Activated effector memory CD4-positive, alpha-beta T cell treated with Interleukin-2 at 50 U/mL for 16 hours (primary cell): Measurements from ENCODE around the gene NSUN4.
"Not testable (repeated sequence)": the region's sequence is repeated elsewhere in the genome, so short reads cannot be mapped to it uniquely, and the experiment has no call there.

ENCODE experiments used
- DNase-seq: peaks from one replicate; pipeline ENCODE4 v3.0.0-alpha.2; 2020

Gene NSUN4

GRCh38 chr1:46340404-46341221, at the start of gene NSUN4:
Gene NSUN4 (plus strand): TSS chr1:46340807. CDS start chr1:46340827, 20 bp downstream.
- peak; percentile 76 for DNase-seq

- no peak for DNase-seq
Observed at GRCh38 chr1:46295306-46295705, 45.3 kb upstream of the NSUN4 start.

GRCh38 chr1:46298387-46298786, 42.2 kb upstream of the NSUN4 start:
- DNase-seq: no peak

GRCh38 chr1:46300673-46301405, 39.8 kb upstream of the NSUN4 start:
- no peak for DNase-seq

GRCh38 chr1:46301406-46301807, 39.2 kb upstream of the NSUN4 start:
- DNase-seq: no peak

GRCh38 chr1:46301808-46302640, 38.6 kb upstream of the NSUN4 start:
- DNase-seq: peak; percentile 35

- DNase-seq: no peak
Observed at GRCh38 chr1:46302641-46303037, 38.0 kb upstream of the NSUN4 start.

GRCh38 chr1:46303038-46303871, 37.4 kb upstream of the NSUN4 start, which contains the start of the genes LRRC41 and UQCRH:
Gene LRRC41 (minus strand): TSS chr1:46303616. CDS start chr1:46303322, 294 bp downstream.
Gene UQCRH (plus strand): TSS chr1:46303698. CDS start chr1:46303767, 69 bp downstream.
- DNase-seq: peak; percentile 92

- no peak for DNase-seq
Observed at GRCh38 chr1:46303872-46304326, 36.7 kb upstream of the NSUN4 start.

GRCh38 chr1:46306159-46306530, 34.5 kb upstream of the NSUN4 start:
- DNase-seq: no peak

- no peak for DNase-seq
Observed at GRCh38 chr1:46309401-46310159, 31.0 kb upstream of the NSUN4 start.

GRCh38 chr1:46310321-46310720, 30.3 kb upstream of the NSUN4 start:
- DNase-seq: no peak

- DNase-seq: no peak
Observed at GRCh38 chr1:46315669-46316403, 24.8 kb upstream of the NSUN4 start.

- no peak for DNase-seq
Observed at GRCh38 chr1:46317323-46317722, 23.3 kb upstream of the NSUN4 start.

- not testable (repeated sequence) for DNase-seq
Observed at GRCh38 chr1:46319301-46319700, 21.3 kb upstream of the NSUN4 start.

- DNase-seq: not testable (repeated sequence)
Observed at GRCh38 chr1:46319960-46320914, 20.4 kb upstream of the NSUN4 start.

GRCh38 chr1:46322191-46322590, 18.4 kb upstream of the NSUN4 start:
- DNase-seq: not testable (repeated sequence)

GRCh38 chr1:46325285-46326076, 15.1 kb upstream of the NSUN4 start:
- DNase-seq: not testable (repeated sequence)
